Osteoblast (primary cell): ENCODE results near the gene APOA4. TPM values are rescaled to one million over a fixed set of nuclear protein-coding genes. Genes with fewer than 3 reads are reported as not detected.

ENCODE experiments used
- DNase-seq: peaks from one replicate; pipeline ENCODE4 v3.0.0; 2011; ENCODE audit warnings: low spot score, mixed read lengths; ENCODE audit not compliant: insufficient read length; ENCODE audit errors: missing footprints
- H2AFZ ChIP-seq: 2 replicates; pipeline ENCODE4 v1.6.0; 2011; ENCODE audit warnings: mild to moderate bottlenecking, low read length
- H3K27ac ChIP-seq: 2 replicates; pipeline ENCODE4 v1.5.1; 2011; ENCODE audit warnings: mild to moderate bottlenecking, low read depth, low read length, moderate library complexity
- H3K27me3 ChIP-seq: 2 replicates; pipeline ENCODE4 v1.6.0; 2012; ENCODE audit warnings: mild to moderate bottlenecking, control low read depth, inconsistent platforms, low read length, moderate library complexity; ENCODE audit not compliant: insufficient read depth
- H3K36me3 ChIP-seq: 2 replicates; pipeline ENCODE4 v1.5.1; 2011; ENCODE audit warnings: mild to moderate bottlenecking, low read length, control low read depth, moderate library complexity; ENCODE audit not compliant: insufficient read depth
- H3K4me1 ChIP-seq: 2 replicates; pipeline ENCODE4 v1.5.1; 2011; ENCODE audit warnings: mild to moderate bottlenecking, low read length, control low read depth, moderate library complexity; ENCODE audit not compliant: insufficient read depth
- H3K4me2 ChIP-seq: 2 replicates; pipeline ENCODE4 v1.6.0; 2011; ENCODE audit warnings: mild to moderate bottlenecking, low read length; ENCODE audit not compliant: insufficient read depth
- H3K4me3 ChIP-seq: fragments of 200-600 bp; sonication (generic); 3 replicates; pipeline ENCODE4 v1.5.1; 2012; ENCODE audit warnings: mild to moderate bottlenecking, low read length, inconsistent platforms; ENCODE audit not compliant: insufficient read depth
- H3K79me2 ChIP-seq: 2 replicates; pipeline ENCODE4 v1.6.0; 2012; ENCODE audit warnings: mild to moderate bottlenecking, low read length, control low read depth, inconsistent platforms; ENCODE audit not compliant: insufficient read depth
- H3K9me3 ChIP-seq: 2 replicates; pipeline ENCODE4 v1.5.1; 2011; ENCODE audit warnings: low read depth, low read length, control low read depth
- H4K20me1 ChIP-seq: 2 replicates; pipeline ENCODE4 v1.6.0; 2012; ENCODE audit warnings: mild to moderate bottlenecking, low read length, control low read depth; ENCODE audit not compliant: insufficient read depth
- total RNA-seq: library from RNA; depleted of rRNA; stranded (reverse); fragments of >200 nt; gene quantifications from 2 replicates; pipeline ENCODE4 v1.2.3, GENCODE V29; 2012
- TF ChIP-seq, protein P1 (sequence below): IDR thresholded peaks from 2 replicates; pipeline ENCODE4 v1.5.1; 2011; ENCODE audit warnings: mild to moderate bottlenecking, low read depth, low read length, moderate library complexity; ENCODE audit errors: extremely low read depth

The APOA4 gene
- total RNA-seq, 1 donor: not detected

DNA sequence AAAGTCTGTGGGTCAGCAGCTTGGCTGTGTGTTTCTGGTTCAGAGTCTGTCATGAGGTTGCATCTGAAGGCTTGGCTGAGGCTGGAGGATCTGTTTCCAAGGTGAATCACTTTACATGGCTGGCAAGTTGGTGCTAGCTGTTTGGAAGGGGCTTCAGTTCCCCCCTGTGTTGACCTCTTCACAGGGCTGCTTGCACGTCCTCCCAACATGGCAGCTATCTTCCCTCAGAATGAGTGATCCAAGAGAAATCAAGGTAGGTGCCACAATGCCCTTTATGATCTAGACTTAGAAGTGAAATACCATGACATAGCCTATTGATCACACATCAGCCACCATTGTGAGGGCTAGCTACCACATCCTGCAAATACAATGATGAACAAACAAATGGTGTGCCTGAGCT is 9.9 kb downstream of the APOA4 start:
- no peaks in the 10 kb centered on the region for H3K27me3 ChIP-seq
- no peaks in the 10 kb centered on the region for H3K9me3 ChIP-seq
- DNase-seq: no peak
- H3K36me3 ChIP-seq: no peaks in the 10 kb centered on the region
- TF ChIP-seq, protein P1, sequence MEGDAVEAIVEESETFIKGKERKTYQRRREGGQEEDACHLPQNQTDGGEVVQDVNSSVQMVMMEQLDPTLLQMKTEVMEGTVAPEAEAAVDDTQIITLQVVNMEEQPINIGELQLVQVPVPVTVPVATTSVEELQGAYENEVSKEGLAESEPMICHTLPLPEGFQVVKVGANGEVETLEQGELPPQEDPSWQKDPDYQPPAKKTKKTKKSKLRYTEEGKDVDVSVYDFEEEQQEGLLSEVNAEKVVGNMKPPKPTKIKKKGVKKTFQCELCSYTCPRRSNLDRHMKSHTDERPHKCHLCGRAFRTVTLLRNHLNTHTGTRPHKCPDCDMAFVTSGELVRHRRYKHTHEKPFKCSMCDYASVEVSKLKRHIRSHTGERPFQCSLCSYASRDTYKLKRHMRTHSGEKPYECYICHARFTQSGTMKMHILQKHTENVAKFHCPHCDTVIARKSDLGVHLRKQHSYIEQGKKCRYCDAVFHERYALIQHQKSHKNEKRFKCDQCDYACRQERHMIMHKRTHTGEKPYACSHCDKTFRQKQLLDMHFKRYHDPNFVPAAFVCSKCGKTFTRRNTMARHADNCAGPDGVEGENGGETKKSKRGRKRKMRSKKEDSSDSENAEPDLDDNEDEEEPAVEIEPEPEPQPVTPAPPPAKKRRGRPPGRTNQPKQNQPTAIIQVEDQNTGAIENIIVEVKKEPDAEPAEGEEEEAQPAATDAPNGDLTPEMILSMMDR: no peak
- no peak overlapping the region for H3K4me3 ChIP-seq
- H3K27ac ChIP-seq: no peak overlapping the region
- H4K20me1 ChIP-seq: no peaks in the 10 kb centered on the region
- H3K4me1 ChIP-seq: peaks cover 16% of the 10 kb centered on the region
- no peak overlapping the region for H2AFZ ChIP-seq
- H3K4me2 ChIP-seq: no peak overlapping the region
- no peaks in the 10 kb centered on the region for H3K79me2 ChIP-seq

DNA sequence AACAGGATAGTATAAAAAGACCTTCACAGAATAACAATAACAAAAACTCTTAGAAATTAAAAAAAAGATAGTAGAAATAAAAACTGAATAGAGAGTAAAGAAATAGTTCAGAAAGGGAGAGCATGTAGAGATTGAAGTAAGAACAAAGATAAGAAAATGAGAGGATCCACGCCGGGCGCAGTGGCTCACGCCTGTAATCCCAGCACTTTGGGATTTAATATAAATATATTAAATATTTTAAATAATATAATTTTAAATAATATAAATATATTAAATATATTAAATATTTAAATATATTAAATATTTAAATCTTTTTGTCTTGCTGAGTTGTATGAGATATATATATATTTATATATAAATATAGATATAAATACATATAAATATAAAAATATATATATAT is 11.0 kb downstream of the APOA4 start:
- no peak for DNase-seq
- H3K36me3 ChIP-seq: no peaks in the 10 kb centered on the region
- H3K4me1 ChIP-seq: peaks cover 16% of the 10 kb centered on the region
- no peak overlapping the region for H3K27ac ChIP-seq
- H2AFZ ChIP-seq: no peak overlapping the region
- no peaks in the 10 kb centered on the region for H3K79me2 ChIP-seq
- no peaks in the 10 kb centered on the region for H4K20me1 ChIP-seq
- TF ChIP-seq, protein P1: no peak
- no peaks in the 10 kb centered on the region for H3K27me3 ChIP-seq
- H3K4me2 ChIP-seq: no peak overlapping the region
- no peak overlapping the region for H3K4me3 ChIP-seq
- no peaks in the 10 kb centered on the region for H3K9me3 ChIP-seq

DNA sequence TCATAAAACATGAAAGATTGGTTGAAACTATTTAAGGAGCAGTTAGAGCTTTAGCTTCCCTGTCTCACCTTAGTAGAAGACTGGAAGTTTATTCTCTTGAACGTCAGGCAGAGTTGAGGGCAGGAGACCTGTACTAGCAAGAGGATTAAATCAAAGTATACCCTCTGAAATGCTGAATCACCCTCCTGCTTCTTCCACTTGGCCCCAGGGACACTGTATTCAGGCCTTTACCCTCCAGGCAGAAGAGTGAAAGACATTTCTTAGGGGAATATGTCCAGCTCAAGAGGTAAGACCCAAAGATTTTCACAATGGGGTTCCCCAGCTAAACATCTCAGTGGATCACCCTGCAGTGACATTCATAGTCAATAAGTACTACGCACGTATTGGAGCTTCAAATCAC is 11.9 kb downstream of the APOA4 start:
- DNase-seq: no peak
- Histone ChIP-seq H3K4me2 (no peak overlapping the region), H4K20me1 (no peaks in the 10 kb centered on the region), H3K4me3 (no peak overlapping the region), H3K27me3 (no peaks in the 10 kb centered on the region), H3K4me1 (peaks cover 16% of the 10 kb centered on the region), H3K79me2 (no peaks in the 10 kb centered on the region), H3K36me3 (no peaks in the 10 kb centered on the region), H3K9me3 (no peaks in the 10 kb centered on the region), H3K27ac (no peak overlapping the region), H2AFZ (peak overlapping the region; percentile 23)
- TF ChIP-seq, protein P1: no peak

DNA sequence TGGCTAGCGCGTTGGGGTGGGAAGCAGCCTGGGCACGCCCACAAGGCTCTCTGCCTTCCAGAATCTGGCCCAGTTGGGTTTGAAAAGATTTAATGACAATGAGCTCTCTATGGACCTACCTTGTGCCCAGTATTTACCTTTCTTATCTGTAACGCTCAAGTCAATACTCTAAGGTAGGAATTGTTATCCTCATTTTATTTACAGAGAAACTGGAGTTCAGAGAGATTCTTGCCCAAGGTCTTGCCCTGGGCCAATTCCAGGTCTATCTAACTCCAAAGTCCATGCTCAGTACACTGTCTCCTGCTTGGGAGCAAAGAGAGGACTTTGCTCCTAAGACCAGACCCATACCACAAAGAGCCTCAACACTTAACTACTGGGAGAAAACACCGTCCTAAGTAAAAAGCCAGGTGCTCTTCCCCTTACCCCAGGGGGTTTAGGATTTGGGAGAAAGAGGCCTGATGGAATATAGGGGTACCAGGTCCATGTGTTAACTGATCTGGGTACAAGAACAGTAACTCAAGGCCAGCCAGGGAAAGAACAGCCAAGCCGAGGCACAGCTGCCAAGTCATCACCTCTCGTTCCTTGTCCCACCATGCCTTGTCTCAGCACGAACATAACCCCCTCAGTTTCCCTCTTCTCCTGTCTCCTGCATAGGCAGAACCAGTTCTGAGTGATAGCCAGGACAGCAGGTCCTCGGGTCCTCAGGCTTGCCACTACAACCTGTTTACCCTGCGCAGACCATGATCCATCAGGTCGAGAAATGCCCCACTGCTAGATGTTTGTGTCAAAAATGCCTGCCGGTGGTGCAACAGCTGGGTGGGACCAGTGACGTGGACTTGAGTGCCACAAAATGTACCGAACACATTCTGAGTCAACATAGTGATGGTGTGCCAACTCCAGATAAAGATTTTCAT is 14.6 kb downstream of the APOA4 start:
- H3K4me1 ChIP-seq: peaks cover 10% of the 10 kb centered on the region
- TF ChIP-seq, protein P1: no peak
- no peaks in the 10 kb centered on the region for H3K79me2 ChIP-seq
- DNase-seq: no peak
- H3K9me3 ChIP-seq: no peaks in the 10 kb centered on the region
- H3K36me3 ChIP-seq: no peaks in the 10 kb centered on the region
- H3K4me3 ChIP-seq: no peak overlapping the region
- H2AFZ ChIP-seq: peak overlapping the region; percentile 70
- H3K27ac ChIP-seq: peak overlapping the region; percentile 94
- peak overlapping the region; percentile 59 for H3K4me2 ChIP-seq
- no peaks in the 10 kb centered on the region for H4K20me1 ChIP-seq
- H3K27me3 ChIP-seq: no peaks in the 10 kb centered on the region
